Stomach (tissue), 4 donors: ENCODE measurements around the gene SNX20.

Experiments used
- CTCF ChIP-seq, 7 experiments: fragments of 450-650 bp in 4 of 7; fragments of 200-600 bp in 3 of 7; sonication (generic) in 3 of 7; IDR thresholded peaks; one replicate each; pipeline ENCODE4 v1.5.1; 2016 to 2019; ENCODE audit warnings: antibody characterized with exemption in 7 of 7, control low read depth in 2 of 7, mild to moderate bottlenecking in 1 of 7
- EP300 ChIP-seq: sonication (generic); formaldehyde crosslinking; IDR thresholded peaks from one replicate; pipeline ENCODE4 v1.6.1; 2017; ENCODE audit warnings: antibody characterized with exemption
- POLR2AphosphoS5 ChIP-seq, 3 donors: sonication (generic); formaldehyde crosslinking; IDR thresholded peaks; one replicate each; pipeline ENCODE4 v1.6.1; 2016; ENCODE audit warnings: antibody characterized with exemption in 3 of 3

- TF ChIP-seq POLR2AphosphoS5 (IDR thresholded peaks at IDR 0.05) (no peak), EP300 (no peak), CTCF (IDR thresholded peaks at IDR 0.05) (no peak)
Measured at GRCh38 chr16:50659806-50660205, 21.3 kb downstream of the SNX20 start.
